Measurements from ENCODE around the gene GIGYF2.

GRCh38 chr2:232816657-232817056 lies 119.5 kb downstream of the GIGYF2 start:
- TF ChIP-seq, protein P1, sequence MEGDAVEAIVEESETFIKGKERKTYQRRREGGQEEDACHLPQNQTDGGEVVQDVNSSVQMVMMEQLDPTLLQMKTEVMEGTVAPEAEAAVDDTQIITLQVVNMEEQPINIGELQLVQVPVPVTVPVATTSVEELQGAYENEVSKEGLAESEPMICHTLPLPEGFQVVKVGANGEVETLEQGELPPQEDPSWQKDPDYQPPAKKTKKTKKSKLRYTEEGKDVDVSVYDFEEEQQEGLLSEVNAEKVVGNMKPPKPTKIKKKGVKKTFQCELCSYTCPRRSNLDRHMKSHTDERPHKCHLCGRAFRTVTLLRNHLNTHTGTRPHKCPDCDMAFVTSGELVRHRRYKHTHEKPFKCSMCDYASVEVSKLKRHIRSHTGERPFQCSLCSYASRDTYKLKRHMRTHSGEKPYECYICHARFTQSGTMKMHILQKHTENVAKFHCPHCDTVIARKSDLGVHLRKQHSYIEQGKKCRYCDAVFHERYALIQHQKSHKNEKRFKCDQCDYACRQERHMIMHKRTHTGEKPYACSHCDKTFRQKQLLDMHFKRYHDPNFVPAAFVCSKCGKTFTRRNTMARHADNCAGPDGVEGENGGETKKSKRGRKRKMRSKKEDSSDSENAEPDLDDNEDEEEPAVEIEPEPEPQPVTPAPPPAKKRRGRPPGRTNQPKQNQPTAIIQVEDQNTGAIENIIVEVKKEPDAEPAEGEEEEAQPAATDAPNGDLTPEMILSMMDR (IDR thresholded peaks at IDR 0.05), result no peak
- no peak for TF ChIP-seq POLR2A (IDR thresholded peaks at IDR 0.05)

Data from transverse colon (tissue), 3 donors.